SU-DHL-6 (cell line): Measurements from ENCODE around the gene LGALS1.
"Not testable (repeated sequence)": the region's sequence is repeated elsewhere in the genome, so short reads cannot be mapped to it uniquely, and the experiment has no call there.

Experiments used
- H2AFZ ChIP-seq: fragments of 200-600 bp; sonication (generic); 2 replicates; pipeline ENCODE4 v1.6.1; 2014; ENCODE audit warnings: low read depth, mild to moderate bottlenecking, moderate library complexity, mixed read lengths, antibody characterized with exemption, low read length; ENCODE audit not compliant: severe bottlenecking
- H3F3A ChIP-seq: fragments of 200-600 bp; shearing (Covaris generic); 2 replicates; pipeline ENCODE4 v1.6.0; 2016; ENCODE audit warnings: antibody characterized with exemption, mild to moderate bottlenecking; ENCODE audit not compliant: insufficient read depth
- H3K27ac ChIP-seq: fragments of 200-600 bp; sonication (generic); 2 replicates; pipeline ENCODE4 v1.5.1; 2016; ENCODE audit warnings: low read depth, mild to moderate bottlenecking, low read length, moderate library complexity, mixed read lengths
- H3K27me3 ChIP-seq: fragments of 200-600 bp; sonication (generic), shearing (Covaris generic); 2 replicates; pipeline ENCODE4 v1.6.0; 2014; ENCODE audit warnings: mild to moderate bottlenecking, low read length
- H3K36me3 ChIP-seq: fragments of 200-600 bp; sonication (generic); 2 replicates; pipeline ENCODE4 v1.6.1; 2014; ENCODE audit warnings: mild to moderate bottlenecking, low read length, mixed read lengths
- H3K4me2 ChIP-seq: fragments of 300-600, 200-600 bp; shearing (Covaris generic), sonication (generic); 2 replicates; pipeline ENCODE4 v1.6.0; 2014; ENCODE audit warnings: low read length, low read depth, mild to moderate bottlenecking; ENCODE audit not compliant: poor library complexity, severe bottlenecking
- H3K4me3 ChIP-seq: fragments of 200-600 bp; sonication (generic); 2 replicates; pipeline ENCODE4 v1.5.1; 2014; ENCODE audit warnings: antibody characterized with exemption, low read length, mild to moderate bottlenecking, mixed read lengths; ENCODE audit not compliant: insufficient read depth, poor library complexity, severe bottlenecking
- H3K79me2 ChIP-seq: fragments of 200-600 bp; sonication (generic); 2 replicates; pipeline ENCODE4 v1.6.1; 2014; ENCODE audit warnings: mild to moderate bottlenecking, low read length, moderate library complexity; ENCODE audit not compliant: insufficient read depth
- H3K9ac ChIP-seq: fragments of 200-600 bp; sonication (generic); 2 replicates; pipeline ENCODE4 v1.7.0; 2014; ENCODE audit warnings: mild to moderate bottlenecking, low read length
- H3K9me2 ChIP-seq: fragments of 200-600 bp; sonication (generic); replicated peaks from 2 replicates; pipeline ENCODE4 v1.6.1; 2014; ENCODE audit warnings: low read length; ENCODE audit not compliant: insufficient read depth
- H3K9me3 ChIP-seq: fragments of 200-600 bp; sonication (generic); 2 replicates; pipeline ENCODE4 v1.6.1; 2014; ENCODE audit warnings: low read length, mixed read lengths; ENCODE audit not compliant: insufficient read depth
- H4K20me1 ChIP-seq: fragments of 200-600 bp; sonication (generic); 2 replicates; pipeline ENCODE4 v1.6.1; 2014; ENCODE audit warnings: low read depth, mild to moderate bottlenecking, antibody characterized with exemption, low read length, moderate library complexity, mixed read lengths
- EZH2phosphoT487 ChIP-seq: fragments of 200-600 bp; sonication (generic), shearing (Covaris generic); conservative IDR thresholded peaks from 2 replicates; pipeline ENCODE4 v1.6.1; 2018; ENCODE audit warnings: mild to moderate bottlenecking, antibody characterized with exemption, low read length, moderate library complexity, mixed read lengths
- TF ChIP-seq, protein P1 (sequence below): fragments of 200-600 bp; sonication (generic); IDR thresholded peaks from one replicate; pipeline ENCODE4 v1.5.1; 2017; ENCODE audit warnings: antibody characterized with exemption, mild to moderate bottlenecking, low read length, moderate library complexity; ENCODE audit not compliant: insufficient read depth, poor library complexity, severe bottlenecking

LGALS1 gene

DNA sequence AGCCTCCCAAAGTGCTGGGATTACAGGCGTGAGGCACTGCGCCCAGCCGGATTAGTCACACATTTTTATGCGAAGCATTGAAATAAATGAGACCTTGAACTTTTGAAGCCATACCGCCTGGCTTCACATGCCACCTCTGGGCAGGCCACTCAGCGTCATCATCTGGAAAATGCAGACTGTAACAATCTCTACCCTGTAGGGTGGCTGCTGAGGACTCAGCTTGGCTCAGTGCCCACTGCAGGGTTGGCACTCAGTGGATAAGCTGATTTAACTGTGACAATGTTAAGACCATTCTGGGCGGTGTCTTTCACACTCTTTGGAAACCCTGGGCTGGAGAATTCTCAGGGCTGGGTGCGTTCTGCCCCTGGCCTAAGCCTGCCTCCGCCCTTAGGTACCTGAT, 27.5 kb upstream of the LGALS1 start:
- Histone ChIP-seq H3K9ac (no peak overlapping the region), H3F3A (no peaks in the 10 kb centered on the region), H3K79me2 (no peaks in the 10 kb centered on the region), H3K36me3 (no peaks in the 10 kb centered on the region), H3K4me3 (no peak overlapping the region), H3K27me3 (no peaks in the 10 kb centered on the region), H3K27ac (no peak overlapping the region), H3K9me3 (no peaks in the 10 kb centered on the region), H2AFZ (no peak overlapping the region), H4K20me1 (no peaks in the 10 kb centered on the region), H3K4me2 (no peak overlapping the region), H3K9me2 (no peaks in the 10 kb centered on the region)
- TF ChIP-seq EZH2phosphoT487: no peak

DNA sequence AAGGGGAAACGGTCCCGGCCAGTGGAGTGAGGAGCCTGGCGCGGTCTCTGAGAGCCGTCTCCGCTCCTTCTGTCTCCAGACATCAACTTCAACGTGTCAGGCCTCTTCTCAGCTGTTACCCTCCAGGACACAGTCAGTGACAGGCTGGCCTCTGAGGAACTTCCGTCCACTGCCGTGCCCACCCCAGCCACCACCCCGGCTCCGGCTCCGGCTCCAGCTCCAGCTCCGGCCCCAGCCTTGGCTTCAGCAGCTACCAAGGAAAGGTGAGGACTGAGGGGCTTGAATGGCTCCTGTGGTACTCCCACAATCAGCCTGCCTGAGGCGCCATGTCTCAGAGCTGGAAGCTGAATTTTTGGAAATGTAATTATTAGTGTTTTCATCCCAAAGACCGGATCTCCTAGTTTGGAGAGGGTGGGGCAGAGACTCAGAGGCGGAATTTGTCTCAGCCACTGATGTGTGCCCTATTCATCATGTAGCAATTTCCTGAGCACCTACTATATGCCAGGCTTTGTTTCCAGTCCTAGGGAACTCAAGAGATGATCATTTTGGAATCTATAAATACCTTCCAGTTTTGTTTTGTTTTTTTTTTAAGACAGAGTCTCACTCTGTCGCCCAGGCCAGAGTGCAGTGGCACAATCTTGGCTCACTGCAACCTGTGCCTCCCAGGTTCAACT, 24.8 kb upstream of the LGALS1 start:
- TF ChIP-seq, protein P1, sequence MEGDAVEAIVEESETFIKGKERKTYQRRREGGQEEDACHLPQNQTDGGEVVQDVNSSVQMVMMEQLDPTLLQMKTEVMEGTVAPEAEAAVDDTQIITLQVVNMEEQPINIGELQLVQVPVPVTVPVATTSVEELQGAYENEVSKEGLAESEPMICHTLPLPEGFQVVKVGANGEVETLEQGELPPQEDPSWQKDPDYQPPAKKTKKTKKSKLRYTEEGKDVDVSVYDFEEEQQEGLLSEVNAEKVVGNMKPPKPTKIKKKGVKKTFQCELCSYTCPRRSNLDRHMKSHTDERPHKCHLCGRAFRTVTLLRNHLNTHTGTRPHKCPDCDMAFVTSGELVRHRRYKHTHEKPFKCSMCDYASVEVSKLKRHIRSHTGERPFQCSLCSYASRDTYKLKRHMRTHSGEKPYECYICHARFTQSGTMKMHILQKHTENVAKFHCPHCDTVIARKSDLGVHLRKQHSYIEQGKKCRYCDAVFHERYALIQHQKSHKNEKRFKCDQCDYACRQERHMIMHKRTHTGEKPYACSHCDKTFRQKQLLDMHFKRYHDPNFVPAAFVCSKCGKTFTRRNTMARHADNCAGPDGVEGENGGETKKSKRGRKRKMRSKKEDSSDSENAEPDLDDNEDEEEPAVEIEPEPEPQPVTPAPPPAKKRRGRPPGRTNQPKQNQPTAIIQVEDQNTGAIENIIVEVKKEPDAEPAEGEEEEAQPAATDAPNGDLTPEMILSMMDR: no peak
- TF ChIP-seq EZH2phosphoT487: no peak
- no peaks in the 10 kb centered on the region for H3K36me3 ChIP-seq
- H4K20me1 ChIP-seq: no peaks in the 10 kb centered on the region
- no peak overlapping the region for H3K4me2 ChIP-seq
- H3K79me2 ChIP-seq: no peaks in the 10 kb centered on the region
- no peaks in the 10 kb centered on the region for H3K9me3 ChIP-seq
- H3K27ac ChIP-seq: no peak overlapping the region
- no peaks in the 10 kb centered on the region for H3K27me3 ChIP-seq
- no peak overlapping the region for H3K9ac ChIP-seq
- H2AFZ ChIP-seq: no peak overlapping the region
- no peak overlapping the region for H3K4me3 ChIP-seq
- 0 out of 2 replicates have a peak, but pooled peaks cover 3% of the 10 kb centered on the region for H3F3A ChIP-seq
- no peaks in the 10 kb centered on the region for H3K9me2 ChIP-seq

DNA sequence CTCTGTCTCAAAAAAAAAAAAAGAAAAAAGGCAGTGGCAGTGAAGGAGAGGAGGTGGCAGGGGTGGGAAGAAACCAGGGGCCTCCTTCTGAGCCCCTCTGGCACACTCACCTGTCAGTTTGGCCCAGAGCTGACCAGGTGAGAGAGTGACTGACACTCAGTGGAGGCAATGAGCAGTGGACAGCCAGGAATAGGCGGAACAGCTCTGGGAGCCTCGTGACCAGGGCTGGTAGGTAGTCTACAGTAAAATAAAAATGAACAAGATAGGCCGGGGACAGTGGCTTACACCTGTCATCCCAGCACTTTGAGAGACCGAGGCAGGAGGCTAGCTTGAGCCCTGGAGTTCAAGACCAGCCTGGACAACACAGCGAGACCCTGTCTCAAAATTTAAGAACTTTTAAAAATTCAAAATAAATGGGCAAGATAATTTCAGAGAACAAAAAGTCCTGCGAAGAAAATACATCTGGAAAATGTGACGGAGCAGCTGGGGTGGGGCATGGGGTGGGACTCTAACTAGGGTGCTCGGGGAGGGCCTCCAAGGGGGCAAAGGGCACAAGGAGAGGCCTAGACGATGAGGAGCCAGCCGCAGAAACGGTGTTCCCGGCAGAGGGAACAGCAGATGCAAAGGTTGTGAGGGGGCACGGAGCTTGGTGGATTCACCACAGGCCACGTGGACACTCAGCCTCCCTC, 20.7 kb upstream of the LGALS1 start:
- Histone ChIP-seq H3K27ac (no peak overlapping the region), H4K20me1 (no peaks in the 10 kb centered on the region; the same call in 1 of the 2 replicates), H3K27me3 (no peaks in the 10 kb centered on the region), H3K4me3 (no peak overlapping the region), H3F3A (peaks cover 14% of the 10 kb centered on the region), H3K79me2 (peaks cover 7% of the 10 kb centered on the region), H3K9me3 (no peaks in the 10 kb centered on the region), H3K36me3 (no peaks in the 10 kb centered on the region), H2AFZ (no peak overlapping the region), H3K4me2 (no peak overlapping the region), H3K9ac (no peak overlapping the region), H3K9me2 (no peaks in the 10 kb centered on the region)
- TF ChIP-seq, protein P1: no peak
- no peak for TF ChIP-seq EZH2phosphoT487

DNA sequence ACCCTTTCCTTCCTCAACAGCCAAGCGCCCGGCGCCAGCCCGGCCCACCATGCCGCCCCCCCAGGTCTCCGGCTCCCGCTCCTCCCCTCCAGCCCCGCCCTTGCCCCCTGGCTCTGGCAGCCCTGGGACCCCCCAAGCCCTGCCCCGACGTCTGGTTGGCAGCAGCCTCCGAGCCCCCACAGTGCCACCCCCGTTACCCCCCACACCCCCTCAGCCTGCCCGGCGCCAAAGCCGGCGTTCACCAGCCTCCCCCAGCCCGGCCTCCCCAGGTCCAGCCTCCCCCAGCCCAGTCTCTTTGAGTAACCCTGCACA, 20.2 kb upstream of the LGALS1 start:
- peaks cover 12% of the 10 kb centered on the region for H3K79me2 ChIP-seq
- no peak overlapping the region for H3K4me2 ChIP-seq
- H2AFZ ChIP-seq: no peak overlapping the region
- no peaks in the 10 kb centered on the region for H3K9me3 ChIP-seq
- no peak for TF ChIP-seq EZH2phosphoT487
- no peaks in the 10 kb centered on the region for H3K36me3 ChIP-seq
- H3K9ac ChIP-seq: no peak overlapping the region
- no peak overlapping the region for H3K27ac ChIP-seq
- no peaks in the 10 kb centered on the region for H3K9me2 ChIP-seq
- H3K4me3 ChIP-seq: no peak overlapping the region
- H3K27me3 ChIP-seq: no peaks in the 10 kb centered on the region
- no peaks in the 10 kb centered on the region; the same call in 1 of the 2 replicates for H4K20me1 ChIP-seq
- peaks cover 19% of the 10 kb centered on the region for H3F3A ChIP-seq

DNA sequence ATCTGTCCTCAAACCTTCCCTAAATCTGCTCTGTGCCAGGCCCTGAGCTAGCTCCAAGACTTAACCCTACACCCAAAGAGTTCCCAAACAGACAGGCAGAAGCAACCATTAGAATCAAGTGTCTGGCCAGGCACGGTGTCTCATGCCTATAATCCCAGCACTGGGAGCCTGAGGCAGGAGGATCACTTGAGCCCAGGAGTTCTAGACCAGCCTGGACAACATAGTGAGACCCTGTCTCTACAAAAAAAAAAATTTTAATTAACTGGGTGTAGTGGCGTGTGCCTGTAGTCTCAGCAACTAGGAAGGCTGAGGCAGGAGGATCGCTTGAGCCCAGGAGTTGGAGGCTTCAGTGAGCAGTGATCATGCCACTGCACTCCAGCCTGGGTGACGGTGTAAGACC, 18.9 kb upstream of the LGALS1 start:
- not testable (repeated sequence) for H3K9ac ChIP-seq, H2AFZ ChIP-seq, H3K4me3 ChIP-seq, H3K27me3 ChIP-seq, H3K9me2 ChIP-seq, H3K27ac ChIP-seq, H3K9me3 ChIP-seq, H3K36me3 ChIP-seq, H3K4me2 ChIP-seq, H4K20me1 ChIP-seq
- Histone ChIP-seq H3K79me2 (peaks cover 26% of the 10 kb centered on the region), H3F3A (peaks cover 25% of the 10 kb centered on the region)
